GM12878 (cell line): Measurements from ENCODE around the gene SMG6. TPM values are rescaled to one million over a fixed set of nuclear protein-coding genes. Genes with fewer than 3 reads are reported as not detected.
A peak's percentile ranks its signal among the peaks of the same experiment; 100 is the strongest.

Experiments used
- ATF3 ChIP-seq: IDR thresholded peaks from 2 replicates; pipeline ENCODE4 v1.6.1; 2011; ENCODE audit warnings: low read depth, mild to moderate bottlenecking, low read length, moderate library complexity, borderline replicate concordance; ENCODE audit errors: extremely low read depth
- BCL11A ChIP-seq: IDR thresholded peaks from 2 replicates; pipeline ENCODE4 v1.6.1; 2011; ENCODE audit warnings: low read depth, low read length
- BCL3 ChIP-seq: IDR thresholded peaks from 2 replicates; pipeline ENCODE4 v1.6.1; 2011; ENCODE audit warnings: borderline replicate concordance, low read depth, mild to moderate bottlenecking, moderate library complexity, low read length; ENCODE audit not compliant: insufficient read depth, poor library complexity, severe bottlenecking
- CEBPB ChIP-seq, 2 experiments: fragments of 150-350 bp in 1 of 2; IDR thresholded peaks; 2 replicates each; pipeline ENCODE4 v1.6.1; 2012 to 2014; ENCODE audit warnings: low read depth in 2 of 2, low read length in 2 of 2, borderline replicate concordance in 1 of 2, inconsistent platforms in 1 of 2
- CREM ChIP-seq: IDR thresholded peaks from 2 replicates; pipeline ENCODE4 v1.6.1; 2014; ENCODE audit warnings: antibody characterized with exemption, low read depth
- EED ChIP-seq: sonication (generic); IDR thresholded peaks from 2 replicates; pipeline ENCODE4 v1.6.1; 2016; ENCODE audit warnings: antibody characterized with exemption, low read depth
- EGR1 ChIP-seq, 2 experiments: IDR thresholded peaks; 1 replicate in 1 of 2; 2 replicates in 1 of 2; pipeline ENCODE4 v1.6.1; 2011 to 2012; ENCODE audit warnings: low read depth in 2 of 2, low read length in 2 of 2, borderline replicate concordance in 1 of 2, mild to moderate bottlenecking in 1 of 2, moderate library complexity in 1 of 2
- FOS ChIP-seq: IDR thresholded peaks from 3 replicates; pipeline ENCODE4 v1.6.1; 2011; ENCODE audit warnings: borderline replicate concordance; ENCODE audit not compliant: insufficient read length; ENCODE audit errors: extremely low read depth
- HCFC1 ChIP-seq: fragments of 150-350 bp; IDR thresholded peaks from 2 replicates; pipeline ENCODE4 v1.6.1; 2014; ENCODE audit warnings: low read length
- JUND ChIP-seq: IDR thresholded peaks from 2 replicates; pipeline ENCODE4 v1.6.1; 2012; ENCODE audit warnings: low read depth, mild to moderate bottlenecking, low read length, improper control_type of control experiment, moderate library complexity
- KLF5 ChIP-seq: fragments of 450-650 bp; IDR thresholded peaks from 2 replicates; pipeline ENCODE4 v1.6.1; 2014; ENCODE audit warnings: mild to moderate bottlenecking; ENCODE audit not compliant: partially characterized antibody
- LARP7 ChIP-seq: fragments of 450-650 bp; IDR thresholded peaks from 2 replicates; pipeline ENCODE4 v1.6.1; 2017; ENCODE audit warnings: mild to moderate bottlenecking
- MEF2B ChIP-seq: fragments of 450-650 bp; IDR thresholded peaks from 2 replicates; pipeline ENCODE4 v1.6.1; 2018; ENCODE audit warnings: mild to moderate bottlenecking, moderate library complexity; ENCODE audit not compliant: partially characterized antibody, poor library complexity, severe bottlenecking
- NR2C1 ChIP-seq: fragments of 450-650 bp; IDR thresholded peaks from 2 replicates; pipeline ENCODE4 v1.6.1; 2017; ENCODE audit warnings: antibody characterized with exemption, mild to moderate bottlenecking, moderate library complexity
- PKNOX1 ChIP-seq: fragments of 450-650 bp; IDR thresholded peaks from 2 replicates; pipeline ENCODE4 v1.6.1; 2016; ENCODE audit warnings: mild to moderate bottlenecking
- PML ChIP-seq: IDR thresholded peaks from 2 replicates; pipeline ENCODE4 v1.6.1; 2012; ENCODE audit warnings: low read length, inconsistent platforms
- PRDM15 ChIP-seq: fragments of 450-650 bp; formaldehyde crosslinking; IDR thresholded peaks from 2 replicates; pipeline ENCODE4 v1.4.0; 2020; ENCODE audit warnings: mild to moderate bottlenecking, moderate library complexity
- RAD21 ChIP-seq: IDR thresholded peaks from 2 replicates; pipeline ENCODE4 v1.6.1; 2011; ENCODE audit warnings: mild to moderate bottlenecking, low read depth, low read length, moderate library complexity; ENCODE audit not compliant: insufficient read depth
- SIX5 ChIP-seq: IDR thresholded peaks from 2 replicates; pipeline ENCODE4 v1.6.1; 2011; ENCODE audit warnings: mild to moderate bottlenecking, low read depth, low read length, moderate library complexity; ENCODE audit not compliant: severe bottlenecking
- SKIL ChIP-seq: fragments of 450-650 bp; IDR thresholded peaks from 2 replicates; pipeline ENCODE4 v1.6.1; 2017; ENCODE audit warnings: mild to moderate bottlenecking, low read depth, inconsistent platforms; ENCODE audit not compliant: poor library complexity, severe bottlenecking
- SREBF2 ChIP-seq: IDR thresholded peaks from 2 replicates; pipeline ENCODE4 v1.6.1; 2012; ENCODE audit warnings: mild to moderate bottlenecking, low read length
- ZZZ3 ChIP-seq: IDR thresholded peaks from 2 replicates; pipeline ENCODE4 v1.6.1; 2011; ENCODE audit warnings: low read depth; ENCODE audit not compliant: control insufficient read depth, insufficient read length
- polyA plus RNA-seq, 11 experiments: library from polyadenylated mRNA; depleted of rRNA in 4 of 11; unstranded in 6 of 11; stranded (reverse) in 5 of 11; fragments of >200 nt; fragmentation: Nextera tagmentation in 4 of 11; fragmentation: Illumina TruSeq in 1 of 11; extraction: Ambion mirVana in 4 of 11; extraction: Trizol in 1 of 11; gene quantifications; 1 replicate in 1 of 11; 2 replicates in 10 of 11; pipeline versions ENCODE4 v1.2.1 to v1.2.3, GENCODE V29; 2011 to 2016; ENCODE audit warnings: inconsistent platforms in 2 of 11, missing spikeins in 2 of 11, low read depth in 1 of 11
- total RNA-seq, 4 experiments: library from RNA; depleted of rRNA in 3 of 4; stranded (reverse); fragments of >200 nt in 3 of 4; fragmentation: Illumina TruSeq in 1 of 4; extraction: Trizol in 1 of 4; gene quantifications; 2 replicates each; pipeline versions ENCODE4 v1.2.1 to v1.2.3, GENCODE V29; 2013 to 2021

SMG6 gene
- total and polyA plus RNA-seq, 10 of the 15 experiments (the other 5 are each of a cell fraction or from before 2014, with no cell fraction given) = 0.58 to 28.7 (median 15.7) TPM

- TF ChIP-seq PKNOX1 (no peak), KLF5 (no peak), PRDM15 (CRISPR knock-in tag) (no peak), CEBPB (IDR thresholded peaks at IDR 0.05; ENCODE audit: borderline replicate concordance in 1 of 2, low read depth in 2 of 2, low read length in 2 of 2) (no peak), SIX5 (no peak), MEF2B (peak; percentile 66), PML (no peak), ATF3 (no peak), JUND (no peak), LARP7 (no peak), BCL3 (no peak), EGR1 (IDR thresholded peaks at IDR 0.05; ENCODE audit: borderline replicate concordance in 1 of 2, low read depth in 2 of 2, low read length in 2 of 2) (no peak), RAD21 (no peak), CREM (no peak), EED (peak; percentile 26; the same call in 1 of the 2 replicates), HCFC1 (no peak), NR2C1 (no peak), FOS (no peak), SREBF2 (no peak), ZZZ3 (no peak), SKIL (peak; percentile 63), BCL11A (0 out of 2 replicates have a peak, but pooled peaks have one; percentile 14)
These were observed 111.1 kb downstream of the SMG6 start (continued) for GRCh38 chr17:2192367-2193057.
